Calu3 (cell line): Measurements from ENCODE around the gene PHF19. TPM values are rescaled to one million over a fixed set of nuclear protein-coding genes. Genes with fewer than 3 reads are reported as not detected.

Experiments
- Bru-seq: library from RNA; stranded (reverse); fragments of 400-500 nt; gene quantifications from one replicate; lab custom pipeline; 2021; lab: Mats Ljungman, UMichigan
- BruChase-seq, 2 experiments: library from RNA; stranded (reverse); fragments of 400-500 nt; gene quantifications; one replicate each; lab custom pipeline; 2021; lab: Mats Ljungman, UMichigan
- BruUV-seq: library from RNA; stranded (reverse); fragments of 400-500 nt; replicated peaks from 2 replicates; lab custom pipeline; 2021; lab: Mats Ljungman, UMichigan
- CTCF ChIA-PET: fragments of 300-600 bp; sonication (Branson Sonifier 250); formaldehyde crosslinking; loops from one replicate; lab custom pipeline; 2022; ENCODE audit warnings: antibody characterized with exemption; lab: Charles Lee
- DNase-seq: peaks from one replicate; pipeline ENCODE4 v3.0.0; 2022
- H3K27ac Mint-ChIP-seq: one replicate; pipeline ENCODE4 v1.8.0; 2022; ENCODE audit warnings: mixed read lengths; ENCODE audit not compliant: unreplicated experiment
- H3K27me3 Mint-ChIP-seq: one replicate; pipeline ENCODE4 v1.8.0; 2022; ENCODE audit warnings: mixed read lengths; ENCODE audit not compliant: unreplicated experiment
- H3K36me3 Mint-ChIP-seq: one replicate; pipeline ENCODE4 v1.8.0; 2022; ENCODE audit warnings: mild to moderate bottlenecking, moderate library complexity, mixed read lengths; ENCODE audit not compliant: insufficient read depth, unreplicated experiment
- H3K4me1 Mint-ChIP-seq: one replicate; pipeline ENCODE4 v1.8.0; 2022; ENCODE audit warnings: mild to moderate bottlenecking, low read depth, mixed read lengths; ENCODE audit not compliant: unreplicated experiment
- H3K4me3 Mint-ChIP-seq: one replicate; pipeline ENCODE4 v1.8.0; 2022; ENCODE audit warnings: mild to moderate bottlenecking, low read depth, moderate library complexity, mixed read lengths; ENCODE audit not compliant: unreplicated experiment
- H3K9me3 Mint-ChIP-seq: one replicate; pipeline ENCODE4 v1.8.0; 2022; ENCODE audit warnings: low read depth, mixed read lengths; ENCODE audit not compliant: unreplicated experiment
- CTCF ChIP-seq: fragments of 200-600 bp; IDR thresholded peaks from one replicate; pipeline ENCODE4 v1.8.0; 2022; ENCODE audit warnings: antibody characterized with exemption; ENCODE audit not compliant: unreplicated experiment
- intact Hi-C: fragments of 100-400 bp; cut with micrococcal nuclease; formaldehyde crosslinking; loops from one replicate; pipeline ENCODE4 v1.10.0; 2022; ENCODE audit not compliant: unreplicated experiment
- long read RNA-seq: library from polyadenylated mRNA; stranded (forward); transcript quantifications from one replicate; pipeline ENCODE4 v2.0.0, GENCODE V29; 2022
- total RNA-seq: library from RNA; stranded (reverse); gene quantifications from 2 replicates; pipeline ENCODE4 v1.2.3, GENCODE V29; 2022

The PHF19 gene
- total RNA-seq (37.2 and 44.5 TPM in 2 replicates), Bru-seq, nascent RNA (percentile 50 among the genes with signal in this experiment), BruChase-seq, experiment 1, labeled RNA remaining after a 6-hour chase (percentile 52 among the genes with signal in this experiment), BruChase-seq, experiment 2, labeled RNA remaining after a 2-hour chase (percentile 51 among the genes with signal in this experiment)
- long read RNA-seq, transcript PHF19-201 (5 exons, 836 nt) = major isoform, 11 of 19 reads
- long read RNA-seq, partial matches to known transcripts = 2 of 19 reads
- long read RNA-seq, other reads (novel, unspliced or antisense) = 6 of 19 reads

- peaks cover 55% of the 10 kb centered on the region for H3K4me1 Mint-ChIP-seq
- TF ChIP-seq CTCF = no peak
- peaks cover 37% of the 10 kb centered on the region for H3K36me3 Mint-ChIP-seq
- H3K27me3 Mint-ChIP-seq = peaks cover 13% of the 10 kb centered on the region
- H3K4me3 Mint-ChIP-seq = peak within 1 kb of the TSS; percentile 76
- BruUV-seq = no TSS peak
- H3K9me3 Mint-ChIP-seq = no peaks in the 10 kb centered on the region
- intact Hi-C loops = loop anchor here (5.0 kb wide), 1 partner anchor 60 kb away; no protein-coding TSS in a partner anchor
- CTCF ChIA-PET = no interaction called here
- peak within 1 kb of the TSS; percentile 85 for H3K27ac Mint-ChIP-seq
- DNase-seq = no peak
Measured at GRCh38 chr9:120876842-120877240, at the start of gene PHF19. PHF19 (minus strand) TSS chr9:120877188; CDS start chr9:120874741, 2,447 bp downstream.

- no peak within 1 kb of the TSS for H3K4me3 Mint-ChIP-seq
- intact Hi-C loops = no loop called here
- TF ChIP-seq CTCF = no peak
- peaks cover 10% of the 10 kb centered on the region for H3K4me1 Mint-ChIP-seq
- DNase-seq = no peak
- BruUV-seq = no TSS peak
- no peaks in the 10 kb centered on the region for H3K36me3 Mint-ChIP-seq
- H3K27ac Mint-ChIP-seq = no peak within 1 kb of the TSS
- H3K9me3 Mint-ChIP-seq = no peaks in the 10 kb centered on the region
- CTCF ChIA-PET = no interaction called here
- H3K27me3 Mint-ChIP-seq = no peaks in the 10 kb centered on the region
Measured at GRCh38 chr9:120926397-120926928, 49.5 kb upstream of the PHF19 start, which contains the start of gene TRAF1. TRAF1 (minus strand) TSS chr9:120926796; CDS start chr9:120926075, 721 bp downstream.

GRCh38 chr9:120925535-120926396 is 48.8 kb upstream of the PHF19 start:
- no peak overlapping the region for H3K4me3 Mint-ChIP-seq
- no peak overlapping the region for H3K27ac Mint-ChIP-seq
- no peaks in the 10 kb centered on the region for H3K36me3 Mint-ChIP-seq
- H3K9me3 Mint-ChIP-seq = no peaks in the 10 kb centered on the region
- H3K27me3 Mint-ChIP-seq = no peaks in the 10 kb centered on the region
- H3K4me1 Mint-ChIP-seq = peaks cover 10% of the 10 kb centered on the region
- TSS peak; percentile 32 for BruUV-seq
- intact Hi-C loops = no loop called here
- DNase-seq = no peak
- CTCF ChIA-PET = no interaction called here
- no peak for TF ChIP-seq CTCF

- DNase-seq = no peak
- no peaks in the 10 kb centered on the region for H3K27me3 Mint-ChIP-seq
- H3K4me3 Mint-ChIP-seq = no peak overlapping the region
- no peak overlapping the region for H3K27ac Mint-ChIP-seq
- H3K4me1 Mint-ChIP-seq = peaks cover 10% of the 10 kb centered on the region
- TF ChIP-seq CTCF = no peak
- CTCF ChIA-PET = no interaction called here
- H3K9me3 Mint-ChIP-seq = no peaks in the 10 kb centered on the region
- no peaks in the 10 kb centered on the region for H3K36me3 Mint-ChIP-seq
- intact Hi-C loops = no loop called here
- no TSS peak for BruUV-seq
Measured at GRCh38 chr9:120924698-120925534, 47.9 kb upstream of the PHF19 start.
